Spleen (tissue), 11 donors: ENCODE results near the gene CCL27. TPM values are rescaled to one million over a fixed set of nuclear protein-coding genes. Genes with fewer than 3 reads are reported as not detected.
A peak's percentile ranks its signal among the peaks of the same experiment; 100 is the strongest.

Experiments
- DNase-seq: peaks from one replicate; pipeline ENCODE4 v3.0.0-alpha.2; 2020
- H3K27ac ChIP-seq, 8 donors: fragments of 200-600 bp; sonication (generic) in 7 of 8; 1 replicate in 4 of 8; 2 replicates in 4 of 8; pipeline versions ENCODE4 v1.5.0 to v1.8.0; 2016 to 2021; ENCODE audit warnings: inconsistent platforms in 4 of 8, mild to moderate bottlenecking in 4 of 8, moderate library complexity in 1 of 8
- H3K27me3 ChIP-seq, 7 donors: fragments of 200-600 bp; sonication (generic) in 6 of 7; replicated peaks in 1 of 7; 1 replicate in 4 of 7; 2 replicates in 3 of 7; pipeline versions ENCODE4 v1.5.0 to v1.8.0; 2016 to 2021; ENCODE audit warnings: inconsistent platforms in 3 of 7, mild to moderate bottlenecking in 1 of 7
- H3K36me3 ChIP-seq, 6 donors: fragments of 200-600 bp; sonication (generic) in 5 of 6; 1 replicate in 4 of 6; 2 replicates in 2 of 6; pipeline versions ENCODE4 v1.5.0 to v1.8.0; 2016 to 2021; ENCODE audit warnings: inconsistent platforms in 2 of 6
- H3K4me1 ChIP-seq, 6 donors: fragments of 200-600 bp; sonication (generic) in 5 of 6; 1 replicate in 3 of 6; 2 replicates in 3 of 6; pipeline versions ENCODE4 v1.5.0 to v1.8.0; 2016 to 2021; ENCODE audit warnings: inconsistent platforms in 3 of 6
- H3K4me3 ChIP-seq, 8 donors: fragments of 200-600 bp; sonication (generic) in 7 of 8; 1 replicate in 4 of 8; 2 replicates in 4 of 8; pipeline versions ENCODE4 v1.5.0 to v1.8.0; 2016 to 2021; ENCODE audit warnings: inconsistent platforms in 4 of 8, mild to moderate bottlenecking in 4 of 8, moderate library complexity in 2 of 8
- H3K9me3 ChIP-seq, 8 donors: fragments of 200-600 bp; sonication (generic) in 7 of 8; 1 replicate in 4 of 8; 2 replicates in 4 of 8; pipeline versions ENCODE4 v1.5.0 to v1.8.0; 2016 to 2021; ENCODE audit warnings: inconsistent platforms in 4 of 8
- CTCF ChIP-seq, 11 experiments: fragments of 200-600 bp in 7 of 11; fragments of 450-650 bp in 4 of 11; sonication (generic) in 4 of 11; IDR thresholded peaks in 8 of 11; conservative IDR thresholded peaks in 3 of 11; 1 replicate in 7 of 11; 2 replicates in 4 of 11; pipeline versions ENCODE4 v1.4.0 to v1.8.0; 2016 to 2021; ENCODE audit warnings: antibody characterized with exemption in 11 of 11, inconsistent platforms in 4 of 11, mild to moderate bottlenecking in 1 of 11
- POLR2A ChIP-seq, 3 donors: fragments of 450-650 bp; IDR thresholded peaks; one replicate each; pipeline ENCODE4 v1.5.1; 2017; ENCODE audit warnings: antibody characterized with exemption in 3 of 3, mild to moderate bottlenecking in 1 of 3
- POLR2AphosphoS5 ChIP-seq, 3 donors: sonication (generic); formaldehyde crosslinking; IDR thresholded peaks; one replicate each; pipeline ENCODE4 v1.5.1; 2017; ENCODE audit warnings: antibody characterized with exemption in 3 of 3
- WGBS, 5 donors: extraction: QIAGEN DNeasy Blood & Tissue Kit in 3 of 5; methylation state at CpG; one replicate each; pipeline versions ENCODE4 v1.1.5 to v1.1.7; 2013 to 2018; 5-methylcytosine and 5-hydroxymethylcytosine counted together
- intact Hi-C: fragments of 100-400 bp; cut with DNase I; formaldehyde crosslinking; loops from one replicate; pipeline ENCODE4 v1.15.0; 2023; ENCODE audit warnings: low total_unique reads
- polyA plus RNA-seq, 3 donors: library from polyadenylated mRNA; stranded (reverse); fragments of 200-250 nt; gene quantifications; one replicate each; pipeline ENCODE4 v1.2.1, GENCODE V29; 2013
- total RNA-seq, 7 donors: library from RNA; depleted of rRNA in 3 of 7; stranded (reverse); fragments of >200 nt in 3 of 7; fragmentation: NEBNext Ultra II Directional in 4 of 7; extraction: Animal tissue kit (Norgen Biotek cat#: 25700) in 4 of 7; gene quantifications; one replicate each; pipeline versions ENCODE4 v1.1.0 to v1.2.1, GENCODE V29; 2016 to 2021
- donor health status: healthy with polysubstance abuse.
- donor health status: DM: no; HTN: no; CAD: no; lungs with moderate emphysema.
- donor health status: DM: no; HTN: no; CAD: no.
- donor health status: Bipolar disorder and iron deficiency.
- donor health status: healthy.
- donor health status: DM: no; HTN: no; CAD: no.
- donor health status: DM: yes; HTN: yes; CAD: no.

The CCL27 gene
- total and polyA plus RNA-seq, 10 donors: 0.08 to 0.70 (median 0.32) TPM; not detected in 7

DNA sequence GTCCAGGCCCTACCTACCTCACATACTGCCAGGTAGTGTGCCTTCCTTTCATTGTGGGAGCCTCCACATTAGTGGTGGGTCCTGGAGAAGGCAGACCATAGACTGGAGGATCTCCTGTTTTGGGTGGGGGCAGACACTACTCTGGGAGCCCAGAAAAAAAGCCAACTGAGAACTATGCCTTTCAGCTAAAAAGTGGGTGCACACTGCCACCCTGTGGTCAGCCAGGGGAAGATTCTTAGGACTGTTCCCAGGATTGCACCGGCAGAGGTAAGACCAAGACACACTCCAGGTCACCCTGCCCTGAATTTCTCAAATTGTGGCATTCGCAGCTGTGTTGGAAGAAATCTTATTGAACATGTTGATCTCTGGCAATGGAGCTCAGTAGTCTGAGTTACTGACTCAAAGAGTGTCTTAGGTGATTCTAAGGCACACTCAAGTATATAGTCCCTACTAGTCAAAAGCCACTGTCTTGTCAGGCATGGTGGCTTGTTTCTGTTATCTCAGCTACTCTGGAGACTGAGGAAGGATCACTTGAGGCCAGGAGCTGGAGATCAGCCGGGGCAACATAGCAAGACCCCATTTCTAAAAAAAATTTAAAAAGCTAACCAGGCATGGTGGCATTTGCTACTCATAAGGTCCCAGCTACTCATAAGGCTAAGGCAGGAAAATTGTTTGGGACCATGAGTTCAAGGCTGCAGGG, 28.5 kb downstream of the CCL27 start:
- peaks cover 0 to 13% (median 3%) of the 10 kb centered on the region in 6 donors for H3K36me3 ChIP-seq
- intact Hi-C loops: no loop called here
- no peak overlapping the region for H3K27ac ChIP-seq
- H3K9me3 ChIP-seq: no peaks in the 10 kb centered on the region
- TF ChIP-seq CTCF (IDR thresholded peaks at IDR 0.05 in 8 of 11, conservative IDR thresholded peaks at IDR 0.05 in 3 of 11) (peak; percentile 72 to 92 (median 86)), POLR2A (IDR thresholded peaks at IDR 0.05) (no peak), POLR2AphosphoS5 (IDR thresholded peaks at IDR 0.05) (peak in 1 of 3 donors; percentile 13)
- H3K4me3 ChIP-seq: no peak overlapping the region
- peaks cover 0 to 21% (median 13%) of the 10 kb centered on the region in 7 donors for H3K27me3 ChIP-seq
- WGBS, 5 donors: 20 to 35% (median 26%) methylated on average over 3 of the region's 3 CpGs
- peak; percentile 87 for DNase-seq
- peaks cover 0 to 56% (median 42%) of the 10 kb centered on the region in 6 donors for H3K4me1 ChIP-seq

DNA sequence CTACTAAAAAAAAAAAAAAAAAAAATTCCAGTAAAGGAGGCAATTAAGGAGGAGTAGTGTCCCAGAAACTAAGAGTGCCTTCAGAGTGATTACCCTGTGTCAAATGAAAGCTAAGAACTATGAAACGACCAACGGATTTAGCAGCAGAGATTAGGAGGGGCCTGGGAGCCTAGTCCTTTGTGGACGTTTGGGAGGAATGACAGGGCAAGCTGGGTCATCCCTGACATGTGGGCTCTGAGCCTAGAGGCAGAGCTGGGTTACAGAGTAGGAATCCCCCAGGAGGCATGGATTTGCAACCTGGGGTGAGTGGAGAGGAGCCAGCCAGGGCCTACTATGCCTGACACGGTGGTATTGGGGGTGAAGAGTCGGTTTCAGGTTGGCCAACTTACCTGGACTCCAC, 29.3 kb downstream of the CCL27 start:
- no peak overlapping the region for H3K4me3 ChIP-seq
- 66 to 81% (median 71%) methylated on average over 5 of the region's 5 CpGs for WGBS, 5 donors
- no peak overlapping the region for H3K27ac ChIP-seq
- peaks cover 2 to 29% (median 21%) of the 10 kb centered on the region in 7 donors for H3K27me3 ChIP-seq
- no peak for TF ChIP-seq POLR2A (IDR thresholded peaks at IDR 0.05)
- TF ChIP-seq CTCF (IDR thresholded peaks at IDR 0.05 in 8 of 11, conservative IDR thresholded peaks at IDR 0.05 in 3 of 11): no peak
- TF ChIP-seq POLR2AphosphoS5 (IDR thresholded peaks at IDR 0.05): no peak
- intact Hi-C loops: no loop called here
- peaks cover 0 to 13% (median 3%) of the 10 kb centered on the region in 6 donors for H3K36me3 ChIP-seq
- peaks cover 0 to 58% (median 43%) of the 10 kb centered on the region in 6 donors for H3K4me1 ChIP-seq
- DNase-seq: no peak
- no peaks in the 10 kb centered on the region for H3K9me3 ChIP-seq

GRCh38 chr9:34630402-34631154, 31.9 kb downstream of the CCL27 start:
- Histone ChIP-seq H3K4me3 (no peak overlapping the region), H3K4me1 (peaks cover 0 to 38% (median 23%) of the 10 kb centered on the region in 6 donors), H3K27me3 (peaks cover 7 to 55% (median 47%) of the 10 kb centered on the region in 7 donors), H3K27ac (no peak overlapping the region), H3K36me3 (peaks cover 0 to 10% (median 3%) of the 10 kb centered on the region in 6 donors), H3K9me3 (no peaks in the 10 kb centered on the region)
- TF ChIP-seq POLR2A (IDR thresholded peaks at IDR 0.05) (no peak), CTCF (IDR thresholded peaks at IDR 0.05 in 8 of 11, conservative IDR thresholded peaks at IDR 0.05 in 3 of 11) (no peak), POLR2AphosphoS5 (IDR thresholded peaks at IDR 0.05) (no peak)
- intact Hi-C loops: no loop called here
- no peak for DNase-seq
- 35 to 58% (median 53%) methylated on average over 5 of the region's 5 CpGs for WGBS, 5 donors

- intact Hi-C loops: no loop called here
- H3K36me3 ChIP-seq: no peaks in the 10 kb centered on the region
- H3K4me1 ChIP-seq: peaks cover 0 to 37% (median 22%) of the 10 kb centered on the region in 6 donors
- no peaks in the 10 kb centered on the region for H3K9me3 ChIP-seq
- no peak for TF ChIP-seq CTCF (IDR thresholded peaks at IDR 0.05 in 8 of 11, conservative IDR thresholded peaks at IDR 0.05 in 3 of 11)
- no peak for TF ChIP-seq POLR2A (IDR thresholded peaks at IDR 0.05)
- TF ChIP-seq POLR2AphosphoS5 (IDR thresholded peaks at IDR 0.05): no peak
- H3K27me3 ChIP-seq: peaks cover 10 to 66% (median 58%) of the 10 kb centered on the region in 7 donors
- WGBS, 5 donors: 25 to 36% (median 30%) methylated on average over 5 of the region's 5 CpGs
- peak overlapping the region in 5 of 8 donors; percentile 26 to 64 (median 44) for H3K4me3 ChIP-seq
- DNase-seq: no peak
- H3K27ac ChIP-seq: no peak overlapping the region
These were observed 33.0 kb downstream of the CCL27 start for GRCh38 chr9:34629491-34629808.
